ENCODE results near the gene SGIP1.

Gene SGIP1

GRCh38 chr1:66685670-66686069 lies 151.7 kb downstream of the SGIP1 start:
- no peak for TF ChIP-seq ZFX (IDR thresholded peaks at IDR 0.05; ENCODE audit: borderline replicate concordance)
- no peak for TF ChIP-seq CTCF (IDR thresholded peaks at IDR 0.05)
- no peak overlapping the region for H3K27ac ChIP-seq

GRCh38 chr1:66686406-66686805 lies 152.5 kb downstream of the SGIP1 start:
- TF ChIP-seq ZFX (IDR thresholded peaks at IDR 0.05; ENCODE audit: borderline replicate concordance): no peak
- no peak for TF ChIP-seq CTCF (IDR thresholded peaks at IDR 0.05)
- H3K27ac ChIP-seq: no peak overlapping the region

GRCh38 chr1:66687358-66687757 lies 153.4 kb downstream of the SGIP1 start:
- TF ChIP-seq ZFX (IDR thresholded peaks at IDR 0.05; ENCODE audit: borderline replicate concordance) (no peak), CTCF (IDR thresholded peaks at IDR 0.05) (no peak)
- H3K27ac ChIP-seq: no peak overlapping the region

- TF ChIP-seq ZFX (IDR thresholded peaks at IDR 0.05; ENCODE audit: borderline replicate concordance) (no peak), CTCF (IDR thresholded peaks at IDR 0.05) (no peak)
- H3K27ac ChIP-seq: no peak overlapping the region
Measured at GRCh38 chr1:66690666-66691381, 156.9 kb downstream of the SGIP1 start.

GRCh38 chr1:66692681-66693080 lies 158.7 kb downstream of the SGIP1 start:
- H3K27ac ChIP-seq: no peak overlapping the region
- TF ChIP-seq ZFX (IDR thresholded peaks at IDR 0.05; ENCODE audit: borderline replicate concordance) (no peak), CTCF (IDR thresholded peaks at IDR 0.05) (no peak)

- TF ChIP-seq CTCF (IDR thresholded peaks at IDR 0.05) (no peak), ZFX (IDR thresholded peaks at IDR 0.05; ENCODE audit: borderline replicate concordance) (no peak)
Measured at GRCh38 chr1:66693856-66694255, 159.9 kb downstream of the SGIP1 start.

GRCh38 chr1:66695116-66695515 lies 161.2 kb downstream of the SGIP1 start:
- TF ChIP-seq CTCF (IDR thresholded peaks at IDR 0.05): no peak

More at GRCh38 chr1:66693856-66694255, 159.9 kb downstream of the SGIP1 start:
- no peak overlapping the region for H3K27ac ChIP-seq

More at GRCh38 chr1:66695116-66695515, 161.2 kb downstream of the SGIP1 start:
- no peak overlapping the region for H3K27ac ChIP-seq

Data from 22Rv1 (cell line).